CD4-positive, alpha-beta T cell (primary cell): Measurements from ENCODE around the gene RET. TPM values are rescaled to one million over a fixed set of nuclear protein-coding genes. Genes with fewer than 3 reads are reported as not detected.

ENCODE experiments used
- ATAC-seq: fragments of 200-7000 bp; cut with Tn5 transposase; one replicate; pipeline ENCODE4 v1.10.0; 2022; ENCODE audit warnings: mild to moderate bottlenecking; ENCODE audit not compliant: poor library complexity
- CTCF ChIA-PET: fragments of 350-600 bp; sonication (Branson Sonifier 250); formaldehyde crosslinking; loops from one replicate; lab custom pipeline; 2021; ENCODE audit warnings: antibody characterized with exemption, inconsistent platforms; lab: Charles Lee
- POLR2A ChIA-PET: fragments of 350-600 bp; sonication (Branson Sonifier 250); formaldehyde crosslinking; loops from one replicate; lab custom pipeline; 2021; ENCODE audit warnings: antibody characterized with exemption, inconsistent platforms; lab: Charles Lee
- DNase-seq, 14 experiments: peaks; one replicate each; pipeline ENCODE4 v3.0.0-alpha.2; 2013 to 2020; ENCODE audit warnings: mixed read lengths in 2 of 14
- H3K27ac ChIP-seq, 2 donors: one replicate each; pipeline versions ENCODE4 v1.5.1 to v1.7.0; 2013; ENCODE audit warnings: low read length in 2 of 2, low read depth in 1 of 2, mild to moderate bottlenecking in 1 of 2
- H3K27me3 ChIP-seq, 2 experiments: 1 replicate in 1 of 2; 2 replicates in 1 of 2; pipeline versions ENCODE4 v1.6.1 to v1.7.0; 2013; ENCODE audit warnings: low read length in 2 of 2, control low read depth in 1 of 2, mild to moderate bottlenecking in 1 of 2, moderate library complexity in 1 of 2; ENCODE audit not compliant: insufficient read depth in 2 of 2, control insufficient read depth in 1 of 2
- H3K36me3 ChIP-seq: one replicate; pipeline ENCODE4 v1.6.1; 2013; ENCODE audit warnings: low read length, control low read depth; ENCODE audit not compliant: insufficient read depth
- H3K4me1 ChIP-seq: one replicate; pipeline ENCODE4 v1.6.1; 2013; ENCODE audit warnings: low read length, control low read depth; ENCODE audit not compliant: insufficient read depth
- H3K4me3 ChIP-seq: one replicate; pipeline ENCODE4 v1.5.1; 2013; ENCODE audit warnings: mild to moderate bottlenecking, low read length, moderate library complexity
- H3K9me3 ChIP-seq, 2 experiments: 1 replicate in 1 of 2; 2 replicates in 1 of 2; pipeline versions ENCODE4 v1.6.1 to v1.7.0; 2013; ENCODE audit warnings: low read length in 2 of 2, mild to moderate bottlenecking in 2 of 2, control low read depth in 1 of 2, moderate library complexity in 1 of 2; ENCODE audit not compliant: control insufficient read depth in 1 of 2, insufficient read depth in 1 of 2
- H3K27ac Mint-ChIP-seq: one replicate; pipeline ENCODE4 v1.8.0; 2020; ENCODE audit warnings: mixed read lengths
- H3K27me3 Mint-ChIP-seq: one replicate; pipeline ENCODE4 v1.8.0; 2021; ENCODE audit warnings: mixed read lengths
- H3K36me3 Mint-ChIP-seq: one replicate; pipeline ENCODE4 v1.8.0; 2021; ENCODE audit warnings: low read depth, mixed read lengths
- H3K4me1 Mint-ChIP-seq: one replicate; pipeline ENCODE4 v1.8.0; 2021; ENCODE audit warnings: low read depth, mixed read lengths
- H3K4me3 Mint-ChIP-seq: one replicate; pipeline ENCODE4 v1.8.0; 2020; ENCODE audit warnings: mild to moderate bottlenecking, mixed read lengths
- H3K9me3 Mint-ChIP-seq: one replicate; pipeline ENCODE4 v1.8.0; 2020; ENCODE audit warnings: mixed read lengths
- intact Hi-C, 2 experiments: fragments of 100-400 bp; cut with DNase I in 1 of 2; cut with micrococcal nuclease in 1 of 2; formaldehyde crosslinking; loops; one replicate each; pipeline versions ENCODE4 v1.15.1 to v1.9.0; 2023 to 2025; cut with DNase I, micrococcal nuclease
- total RNA-seq, 174 experiments: library from RNA in 2 of 174; stranded (reverse) in 2 of 174; gene quantifications; one replicate each; pipeline ENCODE4 v1.2.3 and lab custom pipeline; 2021 to 2026
- TF ChIP-seq, protein P1 (sequence below): fragments of 200-600 bp; IDR thresholded peaks from one replicate; pipeline ENCODE4 v1.8.0; 2022; ENCODE audit warnings: antibody characterized with exemption, mild to moderate bottlenecking

RET gene
- total RNA-seq, 2 experiments from 2014 or later = not detected

DNA sequence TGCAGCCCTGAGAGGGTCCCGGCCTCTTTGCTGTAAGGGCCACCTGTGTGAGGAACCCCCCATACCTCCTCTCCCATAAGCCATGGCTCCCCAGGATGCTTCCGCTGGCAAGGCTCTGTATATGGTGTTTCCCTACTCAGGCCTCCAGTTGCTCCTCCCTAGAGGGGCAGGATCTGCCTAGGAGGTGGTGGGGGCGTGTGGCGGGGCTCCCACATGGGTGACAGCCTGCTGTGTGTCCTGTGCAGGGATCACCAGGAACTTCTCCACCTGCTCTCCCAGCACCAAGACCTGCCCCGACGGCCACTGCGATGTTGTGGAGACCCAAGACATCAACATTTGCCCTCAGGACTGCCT is 35.7 kb downstream of the RET start:
- intact Hi-C loops = no loop called here
- DNase-seq (no peak), ATAC-seq (no peak)
- ChIA-PET CTCF (no interaction called here), POLR2A (no interaction called here)
- Histone ChIP-seq H3K4me1 (no peaks in the 10 kb centered on the region), H3K9me3 (no peaks in the 10 kb centered on the region), H3K36me3 (no peaks in the 10 kb centered on the region), H3K27me3 (no peaks in the 10 kb centered on the region), H3K27ac (no peak overlapping the region), H3K4me3 (no peak overlapping the region)
- TF ChIP-seq, protein P1, sequence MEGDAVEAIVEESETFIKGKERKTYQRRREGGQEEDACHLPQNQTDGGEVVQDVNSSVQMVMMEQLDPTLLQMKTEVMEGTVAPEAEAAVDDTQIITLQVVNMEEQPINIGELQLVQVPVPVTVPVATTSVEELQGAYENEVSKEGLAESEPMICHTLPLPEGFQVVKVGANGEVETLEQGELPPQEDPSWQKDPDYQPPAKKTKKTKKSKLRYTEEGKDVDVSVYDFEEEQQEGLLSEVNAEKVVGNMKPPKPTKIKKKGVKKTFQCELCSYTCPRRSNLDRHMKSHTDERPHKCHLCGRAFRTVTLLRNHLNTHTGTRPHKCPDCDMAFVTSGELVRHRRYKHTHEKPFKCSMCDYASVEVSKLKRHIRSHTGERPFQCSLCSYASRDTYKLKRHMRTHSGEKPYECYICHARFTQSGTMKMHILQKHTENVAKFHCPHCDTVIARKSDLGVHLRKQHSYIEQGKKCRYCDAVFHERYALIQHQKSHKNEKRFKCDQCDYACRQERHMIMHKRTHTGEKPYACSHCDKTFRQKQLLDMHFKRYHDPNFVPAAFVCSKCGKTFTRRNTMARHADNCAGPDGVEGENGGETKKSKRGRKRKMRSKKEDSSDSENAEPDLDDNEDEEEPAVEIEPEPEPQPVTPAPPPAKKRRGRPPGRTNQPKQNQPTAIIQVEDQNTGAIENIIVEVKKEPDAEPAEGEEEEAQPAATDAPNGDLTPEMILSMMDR = no peak
- H3K36me3 Mint-ChIP-seq = no peaks in the 10 kb centered on the region
- H3K27ac Mint-ChIP-seq = no peak overlapping the region
- H3K27me3 Mint-ChIP-seq = no peaks in the 10 kb centered on the region
- H3K4me1 Mint-ChIP-seq = no peaks in the 10 kb centered on the region
- H3K9me3 Mint-ChIP-seq = no peaks in the 10 kb centered on the region
- H3K4me3 Mint-ChIP-seq = no peak overlapping the region

- CTCF ChIA-PET = interaction anchor here (0.8 kb wide), 1 partner anchor 25 kb away, joined by 3 read pairs; the partner anchor contains the start of gene CSGALNACT2
- intact Hi-C loops = no loop called here
- POLR2A ChIA-PET = no interaction called here
Measured at GRCh38 chr10:43113201-43114087, 36.6 kb downstream of the RET start.

GRCh38 chr10:43114088-43114742 is 37.3 kb downstream of the RET start:
- DNase-seq (no peak), ATAC-seq (no peak)
- Mint-ChIP-seq H3K36me3 (no peaks in the 10 kb centered on the region), H3K27me3 (no peaks in the 10 kb centered on the region), H3K9me3 (no peaks in the 10 kb centered on the region), H3K4me1 (no peaks in the 10 kb centered on the region), H3K4me3 (no peak overlapping the region), H3K27ac (no peak overlapping the region)
- intact Hi-C loops = no loop called here
- no peaks in the 10 kb centered on the region for H3K9me3 ChIP-seq
- CTCF ChIA-PET = interaction anchor here (0.8 kb wide), 1 partner anchor 24 kb away, joined by 3 read pairs; the partner anchor contains the start of gene CSGALNACT2
- no peaks in the 10 kb centered on the region for H3K4me1 ChIP-seq
- H3K4me3 ChIP-seq = no peak overlapping the region
- no peaks in the 10 kb centered on the region for H3K27me3 ChIP-seq
- POLR2A ChIA-PET = interaction anchor here (0.6 kb wide), 1 partner anchor 26 kb away, joined by 3 read pairs; no protein-coding TSS in a partner anchor
- TF ChIP-seq, protein P1 = no peak
- no peak overlapping the region for H3K27ac ChIP-seq
- H3K36me3 ChIP-seq = no peaks in the 10 kb centered on the region

More at GRCh38 chr10:43113201-43114087, 36.6 kb downstream of the RET start:
- Mint-ChIP-seq H3K27me3 (no peaks in the 10 kb centered on the region), H3K4me3 (no peak overlapping the region), H3K36me3 (no peaks in the 10 kb centered on the region), H3K4me1 (no peaks in the 10 kb centered on the region), H3K27ac (no peak overlapping the region), H3K9me3 (no peaks in the 10 kb centered on the region)
- H3K9me3 ChIP-seq = no peaks in the 10 kb centered on the region
- H3K4me1 ChIP-seq = no peaks in the 10 kb centered on the region
- no peaks in the 10 kb centered on the region for H3K27me3 ChIP-seq
- no peak overlapping the region for H3K4me3 ChIP-seq
- H3K27ac ChIP-seq = no peak overlapping the region
- DNase-seq (no peak), ATAC-seq (no peak)
- no peaks in the 10 kb centered on the region for H3K36me3 ChIP-seq
- TF ChIP-seq, protein P1 = no peak
